Esophagus muscularis mucosa (tissue), 4 donors: ENCODE results near the gene DTNA. TPM values are rescaled to one million over a fixed set of nuclear protein-coding genes. Genes with fewer than 3 reads are reported as not detected.

Experiments used
- DNase-seq: peaks from one replicate; pipeline ENCODE4 v3.0.0-alpha.2; 2017; ENCODE audit errors: extremely low spot score
- H3K27ac ChIP-seq, 4 donors: fragments of 200-600 bp; sonication (generic); replicated peaks in 1 of 4; 1 replicate in 3 of 4; 2 replicates in 1 of 4; pipeline ENCODE4 v1.5.1; 2016 to 2019; ENCODE audit warnings: mild to moderate bottlenecking in 1 of 4
- H3K27me3 ChIP-seq, 4 donors: fragments of 200-600 bp; sonication (generic); one replicate each; pipeline versions ENCODE4 v1.5.1 to v1.6.0; 2016 to 2019
- H3K36me3 ChIP-seq, 4 donors: fragments of 200-600 bp; sonication (generic); one replicate each; pipeline ENCODE4 v1.5.1; 2016 to 2019
- H3K4me1 ChIP-seq, 4 donors: fragments of 200-600 bp; sonication (generic); one replicate each; pipeline ENCODE4 v1.5.1; 2016 to 2019
- H3K4me3 ChIP-seq, 4 donors: fragments of 200-600 bp; sonication (generic); 1 replicate in 2 of 4; 2 replicates in 2 of 4; pipeline ENCODE4 v1.5.1; 2016 to 2019; ENCODE audit warnings: mild to moderate bottlenecking in 4 of 4, moderate library complexity in 1 of 4
- H3K9me3 ChIP-seq, 4 donors: fragments of 200-600 bp; sonication (generic); 1 replicate in 3 of 4; 2 replicates in 1 of 4; pipeline ENCODE4 v1.5.1; 2016 to 2019
- EP300 ChIP-seq: sonication (generic); formaldehyde crosslinking; IDR thresholded peaks from one replicate; pipeline ENCODE4 v1.6.1; 2017; ENCODE audit warnings: antibody characterized with exemption
- POLR2A ChIP-seq: fragments of 450-650 bp; IDR thresholded peaks from one replicate; pipeline ENCODE4 v1.6.1; 2017; ENCODE audit warnings: antibody characterized with exemption, moderate library complexity, mild to moderate bottlenecking, low read depth
- POLR2AphosphoS5 ChIP-seq, 2 donors: sonication (generic); formaldehyde crosslinking; IDR thresholded peaks; one replicate each; pipeline ENCODE4 v1.6.1; 2017; ENCODE audit warnings: antibody characterized with exemption in 2 of 2
- WGBS: methylation state at CpG from one replicate; pipeline ENCODE4 v1.1.5; 2018; 5-methylcytosine and 5-hydroxymethylcytosine counted together
- intact Hi-C: fragments of 100-400 bp; cut with DNase I; formaldehyde crosslinking; loops from one replicate; pipeline ENCODE4 v1.15.1; 2023
- total RNA-seq, 4 donors: library from RNA; depleted of rRNA; stranded (reverse); fragments of >200 nt; gene quantifications; one replicate each; pipeline versions ENCODE4 v1.1.0 to v1.2.1, GENCODE V29; 2016
- TF ChIP-seq, protein P1 (sequence below), 3 experiments: fragments of 200-600 bp in 2 of 3; fragments of 450-650 bp in 1 of 3; sonication (generic) in 2 of 3; IDR thresholded peaks; one replicate each; pipeline ENCODE4 v1.5.1; 2017 to 2019; ENCODE audit warnings: antibody characterized with exemption in 3 of 3, mild to moderate bottlenecking in 2 of 3, moderate library complexity in 1 of 3

The DTNA gene
- total RNA-seq, 4 donors from 2014 or later, result 189 to 284 (median 242) TPM

DNA sequence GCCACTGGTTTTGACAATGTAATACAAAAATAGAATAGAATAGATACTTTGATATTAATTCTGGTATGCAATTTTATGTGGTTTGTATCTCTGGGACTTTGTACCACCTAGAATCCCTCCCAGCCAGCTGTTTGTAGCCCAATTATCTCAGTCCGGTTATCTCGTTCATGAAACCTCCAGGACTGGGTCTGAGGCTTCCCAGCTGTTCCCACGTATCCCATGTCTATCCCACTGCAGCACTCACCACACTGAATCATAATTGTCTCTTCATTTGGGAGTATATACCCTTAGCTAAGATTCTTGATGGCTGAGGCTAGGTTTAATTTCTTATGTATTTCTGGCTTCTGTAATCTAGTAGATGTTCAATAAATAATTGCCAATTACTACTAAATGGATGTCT is 226.7 kb downstream of the DTNA start:
- WGBS, result 36% methylated on average over 3 of the region's 3 CpGs
- Histone ChIP-seq H3K27me3 (no peaks in the 10 kb centered on the region), H3K9me3 (no peaks in the 10 kb centered on the region), H3K4me3 (no peak overlapping the region), H3K4me1 (no peaks in the 10 kb centered on the region), H3K36me3 (no peaks in the 10 kb centered on the region), H3K27ac (no peak overlapping the region)
- DNase-seq, result no peak
- TF ChIP-seq EP300 (no peak), POLR2AphosphoS5 (IDR thresholded peaks at IDR 0.05) (no peak), POLR2A (no peak)
- TF ChIP-seq, protein P1, sequence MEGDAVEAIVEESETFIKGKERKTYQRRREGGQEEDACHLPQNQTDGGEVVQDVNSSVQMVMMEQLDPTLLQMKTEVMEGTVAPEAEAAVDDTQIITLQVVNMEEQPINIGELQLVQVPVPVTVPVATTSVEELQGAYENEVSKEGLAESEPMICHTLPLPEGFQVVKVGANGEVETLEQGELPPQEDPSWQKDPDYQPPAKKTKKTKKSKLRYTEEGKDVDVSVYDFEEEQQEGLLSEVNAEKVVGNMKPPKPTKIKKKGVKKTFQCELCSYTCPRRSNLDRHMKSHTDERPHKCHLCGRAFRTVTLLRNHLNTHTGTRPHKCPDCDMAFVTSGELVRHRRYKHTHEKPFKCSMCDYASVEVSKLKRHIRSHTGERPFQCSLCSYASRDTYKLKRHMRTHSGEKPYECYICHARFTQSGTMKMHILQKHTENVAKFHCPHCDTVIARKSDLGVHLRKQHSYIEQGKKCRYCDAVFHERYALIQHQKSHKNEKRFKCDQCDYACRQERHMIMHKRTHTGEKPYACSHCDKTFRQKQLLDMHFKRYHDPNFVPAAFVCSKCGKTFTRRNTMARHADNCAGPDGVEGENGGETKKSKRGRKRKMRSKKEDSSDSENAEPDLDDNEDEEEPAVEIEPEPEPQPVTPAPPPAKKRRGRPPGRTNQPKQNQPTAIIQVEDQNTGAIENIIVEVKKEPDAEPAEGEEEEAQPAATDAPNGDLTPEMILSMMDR (IDR thresholded peaks at IDR 0.05), result no peak
- intact Hi-C loops, result no loop called here

DNA sequence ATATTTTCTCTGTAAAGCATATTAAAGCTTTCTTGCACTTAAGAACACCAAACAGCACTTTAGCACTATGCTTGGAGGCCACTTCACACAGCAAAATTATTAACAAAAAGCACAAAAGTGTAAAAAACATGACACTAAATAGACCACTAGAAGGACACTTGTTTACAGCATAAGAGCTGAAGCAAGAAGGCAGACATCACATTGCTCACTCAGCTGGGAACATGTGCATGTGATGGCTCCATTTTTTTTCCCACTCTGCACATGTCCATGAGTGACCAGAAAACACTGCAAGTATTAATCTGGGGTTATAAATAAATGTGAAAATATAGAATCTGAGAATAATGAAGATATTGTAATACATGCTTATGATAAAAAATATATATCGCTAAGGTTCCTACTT is 228.0 kb downstream of the DTNA start:
- no peaks in the 10 kb centered on the region for H3K36me3 ChIP-seq
- intact Hi-C loops, result no loop called here
- WGBS, result 97% methylated on average over 1 of the region's 1 CpG

More for the DNA sequence above, 228.0 kb downstream of the DTNA start:
- Histone ChIP-seq H3K9me3 (no peaks in the 10 kb centered on the region), H3K27ac (no peak overlapping the region), H3K4me1 (peaks cover 0 to 12% (median 6%) of the 10 kb centered on the region in 4 donors), H3K27me3 (no peaks in the 10 kb centered on the region), H3K4me3 (no peak overlapping the region)
- no peak for TF ChIP-seq POLR2AphosphoS5 (IDR thresholded peaks at IDR 0.05)
- TF ChIP-seq, protein P1 (IDR thresholded peaks at IDR 0.05), result no peak
- no peak for TF ChIP-seq POLR2A
- TF ChIP-seq EP300, result no peak
- no peak for DNase-seq
